ENCODE results near the gene NUCB1. TPM values are rescaled to one million over a fixed set of nuclear protein-coding genes. Genes with fewer than 3 reads are reported as not detected.

NUCB1 gene
- total and polyA plus RNA-seq, 9 of the 15 experiments (the other 6 are each of a cell fraction or from before 2014, with no cell fraction given): 3.1 to 153 (median 71.7) TPM

GRCh38 chr19:48858984-48859710 lies 41.0 kb upstream of the NUCB1 start:
- no peaks in the 10 kb centered on the region for H3K27me3 ChIP-seq (ENCODE audit: control insufficient read depth in 2 of 2, insufficient read depth in 2 of 2, low read length in 2 of 2)
- H3K9ac ChIP-seq (ENCODE audit: insufficient read depth in 1 of 2, low read depth in 2 of 2, low read length in 2 of 2): peak overlapping the region; percentile 75 to 89
- intact Hi-C loops (cut with micrococcal nuclease) (no loop called here), in situ Hi-C loops (cut with MboI) (no loop called here)
- H3K9me1 ChIP-seq (ENCODE audit: control insufficient read depth, insufficient read depth, low read length): no peaks in the 10 kb centered on the region
- H2AFZ ChIP-seq (ENCODE audit: low read depth, low read length): peak overlapping the region; percentile 89
- peaks cover 4% of the 10 kb centered on the region; the same call in 2 of the 3 replicates for H3K79me2 ChIP-seq (ENCODE audit: control insufficient read depth, insufficient read depth, low read length)
- H3K4me1 ChIP-seq (replicated peaks in 1 of 2; ENCODE audit: control insufficient read depth in 2 of 2, insufficient read depth in 2 of 2, low read length in 2 of 2): peaks cover 20 to 43% of the 10 kb centered on the region in 2 experiments
- no peaks in the 10 kb centered on the region; the same call in 2 of the 3 replicates for H3K36me3 ChIP-seq (ENCODE audit: control insufficient read depth, insufficient read depth, low read length)
- H3K9me3 ChIP-seq (replicated peaks; ENCODE audit: control insufficient read depth, insufficient read depth, low read depth, low read length): no peaks in the 10 kb centered on the region
- BruUV-seq (replicated peaks): no TSS peak
- H3K4me3 ChIP-seq: peak overlapping the region; percentile 58
- peak overlapping the region; percentile 96 for H3K4me2 ChIP-seq (ENCODE audit: insufficient read depth, low read length)
- ATAC-seq (peak; percentile 90), DNase-seq (ENCODE audit: extremely low read depth in 1 of 4, low spot score in 3 of 4) (peak; percentile 89 to 95 (median 90)), FAIRE-seq (peak; percentile 82)
- H3K27ac ChIP-seq (ENCODE audit: extremely low read depth, low read depth, low read length): peak overlapping the region; percentile 81
- CTCF ChIA-PET (ENCODE audit: low intra/inter-chr PET ratio): no interaction called here
- under 1% methylated on average over 30 of the region's 34 CpGs for WGBS (ENCODE audit: insufficient coverage, low coverage, missing lambda C conversion rate)
- POLR2A ChIA-PET: interaction anchor here (0.6 to 5.2 kb wide), 8 partner anchors 8 to 825 kb away, joined by 3 to 96 read pairs (median 10); partner anchors contain the start of gene PPP1R15A
- H4K20me1 ChIP-seq (replicated peaks; ENCODE audit: control insufficient read depth, insufficient read depth, low read length): no peaks in the 10 kb centered on the region
- TF ChIP-seq ZNF696 (CRISPR knock-in tag; conservative IDR thresholded peaks at IDR 0.05): no peak
- no peak for TF ChIP-seq PRPF4 (IDR thresholded peaks at IDR 0.05; ENCODE audit: insufficient read depth, low read depth, low read length, poor library complexity, severe bottlenecking)
- no peak for TF ChIP-seq ZZZ3 (IDR thresholded peaks at IDR 0.05)
- no peak for TF ChIP-seq ZNF668 (CRISPR knock-in tag; IDR thresholded peaks at IDR 0.05)
- no peak for TF ChIP-seq ATF7 (IDR thresholded peaks at IDR 0.05)
- TF ChIP-seq RUNX1 (IDR thresholded peaks at IDR 0.05; ENCODE audit: low read depth): no peak
- TF ChIP-seq U2AF1 (optimal IDR thresholded peaks at IDR 0.05; ENCODE audit: low read depth, low read length): no peak
- TF ChIP-seq RFX7 (CRISPR knock-in tag; IDR thresholded peaks at IDR 0.05): no peak
- peak; percentile 53 for TF ChIP-seq SP1 (CRISPR knock-in tag; IDR thresholded peaks at IDR 0.05)
- TF ChIP-seq VEZF1 (CRISPR knock-in tag; IDR thresholded peaks at IDR 0.05): peak; percentile 10; the same call in 1 of the 2 replicates
- TF ChIP-seq NFYB (IDR thresholded peaks at IDR 0.05; ENCODE audit: extremely low read depth, insufficient read length): no peak
- no peak for TF ChIP-seq C11orf30 (IDR thresholded peaks at IDR 0.05; ENCODE audit: low read depth)
- TF ChIP-seq ELF4 (CRISPR knock-in tag; IDR thresholded peaks at IDR 0.05): 0 out of 2 replicates have a peak, but pooled peaks have one; percentile 12
- no peak for TF ChIP-seq SMAD1 (IDR thresholded peaks at IDR 0.05; ENCODE audit: low read depth, low read length, partially characterized antibody)
- TF ChIP-seq TAF9B (IDR thresholded peaks at IDR 0.05; ENCODE audit: partially characterized antibody): no peak
- TF ChIP-seq RBFOX2 (IDR thresholded peaks at IDR 0.05; ENCODE audit: low read depth, low read length): peak; percentile 71
- TF ChIP-seq MAFF (IDR thresholded peaks at IDR 0.05; ENCODE audit: low read length): no peak
- TF ChIP-seq NFE2L1 (tag; IDR thresholded peaks at IDR 0.05; ENCODE audit: borderline replicate concordance, low read depth): no peak
- 0 out of 2 replicates have a peak, but pooled peaks have one; percentile 31 for TF ChIP-seq ZNF511 (CRISPR knock-in tag; IDR thresholded peaks at IDR 0.05)
